ENCODE data around the gene SLC24A4. TPM values are rescaled to one million over a fixed set of nuclear protein-coding genes. Genes with fewer than 3 reads are reported as not detected.

Gene SLC24A4
- total RNA-seq, 1 donor from 2014 or later: not detected

- DNase-seq (ENCODE audit: low read depth): no peak
- Histone ChIP-seq H3K4me3 (ENCODE audit: low read depth, low read length) (no peak overlapping the region), H3K27me3 (ENCODE audit: control insufficient read depth, insufficient read depth, low read length) (no peaks in the 10 kb centered on the region), H3K36me3 (ENCODE audit: control insufficient read depth, insufficient read depth, low read length) (no peaks in the 10 kb centered on the region)
- FAIRE-seq: no peak
- TF ChIP-seq CTCF (IDR thresholded peaks at IDR 0.05; ENCODE audit: insufficient read depth, low read length, severe bottlenecking): no peak
Measured at GRCh38 chr14:92446771-92447170, 123.8 kb downstream of the SLC24A4 start.

- DNase-seq (ENCODE audit: low read depth) (no peak), FAIRE-seq (no peak)
- no peak for TF ChIP-seq CTCF (IDR thresholded peaks at IDR 0.05; ENCODE audit: insufficient read depth, low read length, severe bottlenecking)
- Histone ChIP-seq H3K27me3 (ENCODE audit: control insufficient read depth, insufficient read depth, low read length) (no peaks in the 10 kb centered on the region), H3K36me3 (ENCODE audit: control insufficient read depth, insufficient read depth, low read length) (no peaks in the 10 kb centered on the region), H3K4me3 (ENCODE audit: low read depth, low read length) (no peak overlapping the region)
Measured at GRCh38 chr14:92447416-92448197, 124.6 kb downstream of the SLC24A4 start.

GRCh38 chr14:92448786-92449185 is 125.8 kb downstream of the SLC24A4 start:
- Histone ChIP-seq H3K36me3 (ENCODE audit: control insufficient read depth, insufficient read depth, low read length) (no peaks in the 10 kb centered on the region), H3K4me3 (ENCODE audit: low read depth, low read length) (no peak overlapping the region), H3K27me3 (ENCODE audit: control insufficient read depth, insufficient read depth, low read length) (no peaks in the 10 kb centered on the region)
- no peak for FAIRE-seq
- no peak for TF ChIP-seq CTCF (IDR thresholded peaks at IDR 0.05; ENCODE audit: insufficient read depth, low read length, severe bottlenecking)
- DNase-seq (ENCODE audit: low read depth): no peak

GRCh38 chr14:92449404-92450181 is 126.6 kb downstream of the SLC24A4 start:
- no peak for TF ChIP-seq CTCF (IDR thresholded peaks at IDR 0.05; ENCODE audit: insufficient read depth, low read length, severe bottlenecking)
- DNase-seq (ENCODE audit: low read depth) (no peak), FAIRE-seq (no peak)
- Histone ChIP-seq H3K4me3 (ENCODE audit: low read depth, low read length) (no peak overlapping the region), H3K36me3 (ENCODE audit: control insufficient read depth, insufficient read depth, low read length) (no peaks in the 10 kb centered on the region), H3K27me3 (ENCODE audit: control insufficient read depth, insufficient read depth, low read length) (no peaks in the 10 kb centered on the region)

GRCh38 chr14:92450351-92451070 is 127.5 kb downstream of the SLC24A4 start:
- no peak for TF ChIP-seq CTCF (IDR thresholded peaks at IDR 0.05; ENCODE audit: insufficient read depth, low read length, severe bottlenecking)
- Histone ChIP-seq H3K4me3 (ENCODE audit: low read depth, low read length) (no peak overlapping the region), H3K27me3 (ENCODE audit: control insufficient read depth, insufficient read depth, low read length) (no peaks in the 10 kb centered on the region), H3K36me3 (ENCODE audit: control insufficient read depth, insufficient read depth, low read length) (no peaks in the 10 kb centered on the region)
- no peak for FAIRE-seq
- DNase-seq (ENCODE audit: low read depth): no peak

All from bronchial epithelial cell (primary cell).